MCF 10A (cell line): Measurements from ENCODE around the gene NDUFAF8. TPM values are rescaled to one million over a fixed set of nuclear protein-coding genes. Genes with fewer than 3 reads are reported as not detected.

Source experiments
- BruUV-seq: library from RNA; stranded (reverse); fragments of 400-500 nt; replicated peaks from 2 replicates; lab custom pipeline; 2021; lab: Mats Ljungman, UMichigan
- CTCF ChIA-PET: fragments of 300-600 bp; sonication (Branson Sonifier 250); formaldehyde crosslinking; extraction: SDS; loops from one replicate; lab custom pipeline; 2021; ENCODE audit warnings: antibody characterized with exemption, inconsistent platforms; lab: Yijun Ruan, JAX
- POLR2A ChIA-PET: fragments of 300-600, 350-650 bp; sonication (Branson Sonifier 250); formaldehyde crosslinking; extraction: SDS; loops from one replicate; lab custom pipeline; 2020; ENCODE audit warnings: antibody characterized with exemption, inconsistent platforms; lab: Yijun Ruan, JAX
- DNase-seq: peaks from one replicate; pipeline ENCODE4 v3.0.0-alpha.2; 2018; ENCODE audit not compliant: unreplicated experiment
- H3K27ac Mint-ChIP-seq: one replicate; pipeline ENCODE4 v1.8.0; 2022; ENCODE audit warnings: mild to moderate bottlenecking, low read depth, mixed read lengths; ENCODE audit not compliant: unreplicated experiment
- H3K27me3 Mint-ChIP-seq: one replicate; pipeline ENCODE4 v1.8.0; 2022; ENCODE audit warnings: mixed read lengths; ENCODE audit not compliant: insufficient read depth, unreplicated experiment
- H3K36me3 Mint-ChIP-seq: one replicate; pipeline ENCODE4 v1.8.0; 2022; ENCODE audit warnings: mild to moderate bottlenecking, moderate library complexity, mixed read lengths; ENCODE audit not compliant: insufficient read depth, unreplicated experiment
- H3K4me1 Mint-ChIP-seq: one replicate; pipeline ENCODE4 v1.8.0; 2022; ENCODE audit warnings: mixed read lengths; ENCODE audit not compliant: insufficient read depth, unreplicated experiment
- H3K4me3 Mint-ChIP-seq: one replicate; pipeline ENCODE4 v1.8.0; 2022; ENCODE audit warnings: mild to moderate bottlenecking, moderate library complexity, mixed read lengths; ENCODE audit not compliant: unreplicated experiment
- H3K9me3 Mint-ChIP-seq: one replicate; pipeline ENCODE4 v1.8.0; 2022; ENCODE audit warnings: mixed read lengths; ENCODE audit not compliant: unreplicated experiment
- CTCF ChIP-seq: fragments of 200-600 bp; IDR thresholded peaks from one replicate; pipeline ENCODE4 v1.8.0; 2022; ENCODE audit warnings: antibody characterized with exemption, mild to moderate bottlenecking; ENCODE audit not compliant: unreplicated experiment
- intact Hi-C: fragments of 100-400 bp; cut with micrococcal nuclease; formaldehyde crosslinking; loops from 2 replicates; pipeline ENCODE4 v1.14.1; 2022
- total RNA-seq: library from RNA; stranded (reverse); gene quantifications from 2 replicates; pipeline ENCODE4 v1.2.3, GENCODE V29; 2022

Gene NDUFAF8
- total RNA-seq, 1 experiment from 2014 or later, result 95.0 TPM

- TF ChIP-seq CTCF, result no peak
- Mint-ChIP-seq H3K9me3 (no peaks in the 10 kb centered on the region), H3K27ac (no peak overlapping the region), H3K4me3 (no peak overlapping the region), H3K36me3 (peaks cover 74% of the 10 kb centered on the region), H3K4me1 (no peaks in the 10 kb centered on the region), H3K27me3 (no peaks in the 10 kb centered on the region)
- intact Hi-C loops, result no loop called here
- POLR2A ChIA-PET, result no interaction called here
- no TSS peak for BruUV-seq
- CTCF ChIA-PET, result no interaction called here
- no peak for DNase-seq
Measured at GRCh38 chr17:81272616-81273015, 33.5 kb downstream of the NDUFAF8 start.

- no peak for TF ChIP-seq CTCF
- intact Hi-C loops, result no loop called here
Measured at GRCh38 chr17:81273698-81274470, 34.8 kb downstream of the NDUFAF8 start.

DNA sequence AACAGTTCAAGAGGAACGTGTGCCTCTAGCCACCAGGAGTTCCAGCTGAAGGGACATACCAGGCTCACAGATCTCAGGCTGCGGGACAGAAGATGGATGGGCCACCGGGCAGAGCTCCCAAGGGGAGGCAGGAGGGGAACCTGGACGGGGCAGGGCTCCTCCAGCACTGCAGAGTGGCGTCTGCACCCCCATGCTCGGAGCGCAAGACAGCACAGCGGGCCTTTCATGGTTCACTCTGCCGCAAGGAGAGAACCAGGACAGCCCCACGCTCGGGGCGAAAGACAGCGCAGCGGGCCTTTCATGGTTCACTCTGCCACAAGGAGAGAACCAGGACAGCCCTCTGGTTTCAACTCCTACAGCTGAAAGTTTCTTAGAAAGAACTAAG, 35.3 kb downstream of the NDUFAF8 start:
- ChIA-PET CTCF (interaction anchor here (0.6 to 1.1 kb wide), 3 partner anchors 16 to 539 kb away, joined by 3 to 7 read pairs (median 5); no protein-coding TSS in a partner anchor), POLR2A (no interaction called here)
- Mint-ChIP-seq H3K36me3 (peaks cover 71% of the 10 kb centered on the region), H3K27me3 (no peaks in the 10 kb centered on the region), H3K27ac (no peak overlapping the region), H3K9me3 (no peaks in the 10 kb centered on the region), H3K4me1 (no peaks in the 10 kb centered on the region), H3K4me3 (no peak overlapping the region)
- BruUV-seq, result no TSS peak
- no peak for DNase-seq
- intact Hi-C loops, result no loop called here
- TF ChIP-seq CTCF, result no peak

More at GRCh38 chr17:81273698-81274470, 34.8 kb downstream of the NDUFAF8 start:
- CTCF ChIA-PET, result interaction anchor here (0.6 kb wide), 2 partner anchors 16 to 540 kb away, joined by 3 to 5 read pairs; no protein-coding TSS in a partner anchor
- Mint-ChIP-seq H3K27ac (no peak overlapping the region), H3K36me3 (peaks cover 71% of the 10 kb centered on the region), H3K27me3 (no peaks in the 10 kb centered on the region), H3K9me3 (no peaks in the 10 kb centered on the region), H3K4me1 (no peaks in the 10 kb centered on the region), H3K4me3 (no peak overlapping the region)
- no TSS peak for BruUV-seq
- POLR2A ChIA-PET, result no interaction called here
- DNase-seq, result no peak

DNA sequence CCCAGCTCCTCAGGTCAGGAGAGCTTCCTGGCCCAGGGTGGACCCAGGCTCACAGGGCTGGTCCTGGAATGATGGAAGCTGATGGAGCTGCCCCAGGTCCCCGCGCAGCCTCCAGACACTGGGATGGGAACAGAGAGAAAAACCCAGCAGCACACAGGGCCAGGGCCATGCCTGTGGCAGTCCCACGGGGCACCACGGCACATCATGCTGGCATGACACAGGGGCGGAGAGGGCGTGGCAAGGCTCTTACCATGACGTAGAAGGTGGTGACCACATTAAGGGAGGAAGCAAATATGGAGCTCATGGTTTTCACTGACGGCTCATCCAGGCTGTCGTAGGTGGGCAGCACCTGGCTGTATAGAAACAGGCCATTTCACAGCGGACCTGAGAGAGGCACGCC, 37.7 kb downstream of the NDUFAF8 start:
- TF ChIP-seq CTCF, result no peak
- Mint-ChIP-seq H3K36me3 (peaks cover 60% of the 10 kb centered on the region), H3K9me3 (no peaks in the 10 kb centered on the region), H3K4me3 (no peak overlapping the region), H3K27ac (no peak overlapping the region), H3K27me3 (no peaks in the 10 kb centered on the region), H3K4me1 (no peaks in the 10 kb centered on the region)
- POLR2A ChIA-PET, result no interaction called here
- CTCF ChIA-PET, result interaction anchor here (0.5 kb wide), 1 partner anchor 91 kb away, joined by 3 read pairs; no protein-coding TSS in a partner anchor
- no peak for DNase-seq
- intact Hi-C loops, result no loop called here
- BruUV-seq, result no TSS peak
